Uterus (tissue), 2 donors: ENCODE data around the gene TERC.
"Not testable (repeated sequence)": the region's sequence is repeated elsewhere in the genome, so short reads cannot be mapped to it uniquely, and the experiment has no call there.

Experiments used
- CTCF ChIP-seq, 4 experiments: fragments of 200-600 bp in 2 of 4; fragments of 450-650 bp in 2 of 4; sonication (generic) in 2 of 4; IDR thresholded peaks; one replicate each; pipeline ENCODE4 v1.5.1; 2016 to 2019; ENCODE audit warnings: antibody characterized with exemption in 4 of 4, mild to moderate bottlenecking in 2 of 4, moderate library complexity in 1 of 4
- POLR2A ChIP-seq, 2 donors: fragments of 450-650 bp; IDR thresholded peaks; one replicate each; pipeline ENCODE4 v1.6.1; 2016; ENCODE audit warnings: antibody characterized with exemption in 2 of 2, mild to moderate bottlenecking in 1 of 2, moderate library complexity in 1 of 2

DNA sequence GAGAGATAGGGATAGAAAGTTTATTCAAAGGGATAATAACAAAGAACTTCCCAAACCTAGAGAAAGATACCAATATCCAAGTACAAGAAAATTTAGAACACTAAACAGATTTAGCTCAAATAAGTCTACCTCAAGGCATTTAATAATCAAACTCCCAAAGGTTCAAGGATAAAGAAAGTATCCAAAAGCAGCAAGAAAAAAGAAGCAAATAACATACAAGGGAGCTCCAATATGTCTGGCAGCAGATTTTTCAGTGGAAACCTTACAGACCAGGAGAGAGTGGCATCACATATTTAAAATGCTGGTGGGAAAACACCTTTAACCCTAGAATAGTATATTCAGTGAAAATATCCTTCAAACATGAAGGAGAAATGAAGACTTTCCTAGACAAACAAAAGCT is 33.0 kb downstream of the TERC start:
- not testable (repeated sequence) for TF ChIP-seq CTCF, POLR2A (IDR thresholded peaks at IDR 0.05)
